Mucosa of gallbladder (tissue), 1 donor: Measurements from ENCODE around the gene SLCO4C1. TPM values are rescaled to one million over a fixed set of nuclear protein-coding genes. Genes with fewer than 3 reads are reported as not detected.
A peak's percentile ranks its signal among the peaks of the same experiment; 100 is the strongest.
"Not testable (repeated sequence)": the region's sequence is repeated elsewhere in the genome, so short reads cannot be mapped to it uniquely, and the experiment has no call there.

Experiments
- DNase-seq: peaks from one replicate; pipeline ENCODE4 v3.0.0-alpha.2; 2020; ENCODE audit warnings: low spot score
- total RNA-seq: library from RNA; stranded (reverse); gene quantifications from one replicate; pipeline ENCODE4 v1.2.1, GENCODE V29; 2021
- donor health status: DM: no; HTN: no; CAD: no.

SLCO4C1 gene
- total RNA-seq: 8.1 TPM

DNA sequence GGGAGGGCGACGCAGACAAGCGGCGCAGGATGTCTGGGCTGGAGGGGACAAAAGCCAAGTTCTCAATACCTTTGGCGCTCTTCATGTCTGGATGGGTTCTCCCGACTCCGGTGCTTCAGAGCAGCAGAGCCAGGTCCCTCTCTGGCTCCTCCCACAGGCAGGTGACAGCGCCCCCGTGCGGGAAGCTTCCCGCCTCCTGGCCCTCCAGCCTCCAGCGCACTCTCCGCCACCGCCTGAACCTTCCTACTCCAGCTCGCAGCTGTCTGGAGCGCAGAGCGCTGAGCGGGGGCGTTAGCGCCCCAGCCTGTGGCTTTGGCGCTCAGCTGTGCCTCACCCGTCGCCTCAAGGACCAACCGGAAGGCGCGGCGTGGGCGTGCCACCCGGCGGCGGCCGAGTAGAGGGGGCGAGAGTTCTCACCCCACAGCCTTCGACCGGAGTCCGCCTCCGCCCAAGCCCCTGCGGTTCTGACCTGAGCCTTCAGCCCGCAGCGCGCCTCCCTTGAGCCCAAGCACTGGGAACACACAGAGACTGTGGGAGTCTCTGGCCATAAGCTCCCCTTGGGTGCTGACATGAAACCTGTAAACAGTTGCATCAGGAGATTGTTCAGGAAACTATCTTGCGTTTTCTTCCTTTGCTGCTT, at the start of gene SLCO4C1:
TSS of gene SLCO4C1 (minus strand) at position 107 of the 640 bp plus-strand sequence. CDS start at position 85, 22 bp downstream.
- DNase-seq: peak; percentile 86

GRCh38 chr5:102341681-102342288, 45.7 kb upstream of the SLCO4C1 start:
- DNase-seq: no peak

DNA sequence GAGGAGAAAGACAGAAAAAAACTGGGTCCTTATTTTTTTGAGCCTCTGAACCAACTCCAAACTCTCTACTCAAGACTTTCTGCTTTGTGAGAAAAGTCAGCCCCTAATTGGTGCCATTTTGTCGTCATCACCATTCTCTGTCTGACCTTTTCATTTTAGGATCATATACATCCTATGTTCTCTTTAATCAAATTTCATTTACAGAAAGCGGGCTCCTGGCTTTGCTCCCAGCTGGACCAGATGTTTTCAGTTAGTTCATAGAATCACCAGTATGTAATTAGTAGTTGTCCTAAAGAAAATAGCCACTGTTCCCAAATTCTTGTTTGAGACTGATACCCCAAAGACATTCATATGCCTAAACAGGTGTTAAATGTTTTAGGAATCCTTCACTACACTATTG, 28.6 kb upstream of the SLCO4C1 start:
- no peak for DNase-seq

DNA sequence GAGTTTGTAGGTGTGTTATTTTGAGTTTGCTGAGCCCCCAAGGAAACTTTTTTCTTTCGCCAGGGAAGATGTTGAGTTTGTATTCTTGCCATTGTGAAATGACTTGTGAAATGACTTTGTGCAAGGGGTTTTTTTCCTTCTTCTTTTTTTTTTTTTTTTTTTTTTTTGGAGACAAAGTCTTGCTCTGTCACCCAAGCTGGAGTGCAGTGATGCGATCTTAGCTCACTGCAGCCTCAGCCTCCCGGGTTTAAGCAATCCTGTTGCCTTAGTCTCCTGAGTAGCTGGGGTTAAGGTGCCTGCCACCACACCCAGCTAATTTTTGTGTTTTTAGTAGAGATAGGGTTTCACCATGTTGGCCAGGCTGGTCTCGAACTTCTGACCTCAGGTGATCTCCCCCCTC, 22.7 kb upstream of the SLCO4C1 start:
- not testable (repeated sequence) for DNase-seq

DNA sequence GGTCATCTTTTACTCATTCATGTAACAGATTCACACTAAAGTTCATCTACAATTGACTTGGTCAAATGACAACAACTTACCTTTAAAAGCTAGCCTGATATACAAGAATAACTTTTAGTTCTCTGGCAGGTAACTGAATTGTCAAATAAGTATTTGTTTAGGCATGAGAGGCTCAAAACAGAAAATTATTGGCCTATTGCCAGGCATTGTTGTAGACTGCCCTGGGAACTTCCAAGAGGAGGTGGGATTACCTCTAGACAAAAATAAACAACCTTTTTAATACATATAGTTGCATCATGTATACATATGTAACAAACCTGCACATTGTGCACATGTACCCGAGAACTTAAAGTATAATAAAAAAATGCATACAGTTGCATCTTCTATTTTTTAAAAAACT, 18.2 kb upstream of the SLCO4C1 start:
- DNase-seq: no peak

DNA sequence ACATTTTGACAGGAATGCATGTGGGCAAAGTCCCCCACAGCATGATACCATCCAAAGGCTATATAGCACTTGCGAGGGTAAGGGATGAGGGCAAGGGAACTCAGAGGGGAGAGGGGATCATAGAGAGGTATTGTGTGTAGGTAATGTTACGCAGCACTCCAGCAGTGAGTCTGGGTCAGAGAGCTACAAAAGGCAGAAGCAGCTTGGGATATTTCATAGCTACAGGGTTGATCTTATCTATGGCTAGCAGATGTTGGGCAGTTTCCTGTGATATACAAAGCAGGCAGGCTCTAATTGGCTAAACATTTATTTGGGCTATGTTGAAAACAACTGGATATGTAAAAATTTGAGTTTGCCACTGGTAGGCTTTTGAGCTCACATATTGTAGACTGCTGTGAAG, 17.8 kb upstream of the SLCO4C1 start:
- no peak for DNase-seq

DNA sequence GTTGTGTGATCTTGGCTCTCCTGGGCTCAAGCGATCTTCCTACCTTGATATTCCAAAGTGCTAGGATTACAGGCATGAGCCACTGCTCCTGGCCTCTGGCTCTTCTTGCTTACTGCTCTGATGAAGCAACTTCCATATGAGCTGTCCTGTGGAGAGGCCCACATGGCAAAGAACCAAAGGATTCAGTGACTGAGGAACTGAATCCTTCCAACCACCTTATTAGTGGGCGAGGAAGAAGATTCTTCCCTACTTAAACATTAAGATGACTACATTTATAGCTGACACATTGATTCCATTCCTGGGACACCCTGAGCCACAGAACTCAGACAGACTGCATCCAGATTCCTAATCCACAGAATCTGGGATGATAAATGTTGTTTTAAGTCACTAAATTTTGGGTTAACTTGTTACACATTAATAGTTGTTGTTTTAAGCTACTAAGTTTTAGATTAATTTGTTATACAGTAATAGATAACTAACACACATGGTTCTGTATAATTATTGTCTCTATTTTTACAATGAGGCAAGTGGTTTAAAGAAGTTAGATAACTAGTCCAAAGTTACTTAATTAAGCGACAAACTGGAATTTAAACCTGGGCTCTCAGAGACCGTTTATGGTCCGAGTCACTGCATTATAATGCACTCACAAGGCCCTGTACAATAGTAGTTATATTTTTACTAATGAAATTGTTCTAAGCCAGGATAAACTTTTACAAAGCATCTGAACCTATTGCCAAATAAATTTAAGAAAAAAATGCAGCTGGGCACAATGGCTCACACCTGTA, 16.7 kb upstream of the SLCO4C1 start:
- DNase-seq: no peak

DNA sequence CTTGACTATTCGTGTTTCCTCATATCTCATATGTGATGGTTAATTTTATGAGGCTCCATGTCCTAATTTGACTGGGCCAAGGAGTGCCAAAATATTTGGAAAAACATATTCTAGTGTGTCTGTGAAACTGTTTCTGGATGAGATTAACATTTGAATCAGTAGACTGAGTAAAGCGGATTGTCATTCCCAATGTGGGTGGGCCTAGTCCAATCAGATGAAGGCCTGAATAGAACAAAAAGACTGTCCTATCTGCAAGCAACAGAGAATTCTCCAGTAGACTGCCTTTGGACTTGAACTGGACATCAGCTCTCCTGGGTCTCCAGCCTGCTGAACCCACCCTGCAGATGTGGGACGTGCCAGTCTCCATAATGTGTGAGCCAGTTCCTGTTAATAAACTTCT, 13.5 kb upstream of the SLCO4C1 start:
- no peak for DNase-seq

GRCh38 chr5:102307232-102307631, 11.1 kb upstream of the SLCO4C1 start:
- no peak for DNase-seq

DNA sequence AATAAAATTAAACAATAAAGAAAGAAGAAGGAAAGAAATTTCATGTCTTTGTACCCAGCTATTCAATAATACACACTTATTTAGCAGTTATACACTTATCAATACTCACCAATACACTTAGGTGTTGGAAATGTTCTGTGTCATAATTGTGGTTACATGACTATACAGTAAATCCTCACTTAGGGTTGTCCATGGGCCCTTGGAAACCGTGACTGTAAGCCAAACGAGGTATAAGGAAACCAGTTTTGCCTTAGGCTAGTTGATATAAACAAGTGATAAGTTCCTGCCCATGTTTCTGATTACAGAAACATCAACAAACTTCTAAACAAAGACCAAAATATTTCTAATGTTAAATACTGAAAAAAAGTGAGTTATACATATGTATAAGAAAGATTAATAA, 10.0 kb upstream of the SLCO4C1 start:
- no peak for DNase-seq

DNA sequence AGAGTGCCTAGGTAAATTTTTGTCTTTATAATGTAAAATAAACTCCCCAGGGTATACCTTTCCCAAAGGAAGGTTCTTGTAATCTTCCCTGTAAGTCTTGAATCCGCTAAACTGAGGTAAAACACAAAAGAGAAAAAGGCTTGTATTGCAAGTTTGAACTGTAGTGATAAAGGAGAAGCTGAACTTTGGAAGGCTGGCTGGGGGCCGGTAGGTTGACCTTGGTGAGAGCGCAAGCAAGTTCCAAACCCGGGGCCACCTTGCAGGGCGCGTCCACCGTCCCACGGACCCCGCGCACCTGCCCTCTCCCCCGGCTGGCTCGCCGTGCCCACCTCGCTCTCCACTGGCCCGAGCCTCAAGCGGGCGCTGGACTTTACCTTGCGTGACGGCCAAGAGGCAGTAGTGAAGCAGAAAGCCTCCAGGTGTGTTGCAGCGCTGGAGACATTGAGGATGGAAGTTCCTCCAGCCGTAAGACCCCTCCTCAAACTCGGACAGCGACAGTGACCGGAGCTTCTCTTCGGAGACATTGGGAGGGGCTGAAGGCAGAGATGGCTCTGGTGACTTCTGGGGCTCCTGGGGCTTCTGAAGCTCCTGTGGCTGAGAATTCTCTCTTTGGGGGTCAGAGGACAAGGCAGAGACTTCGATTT, 428 bp downstream of the SLCO4C1 start:
- no peak for DNase-seq

GRCh38 chr5:102294886-102295395, 1.1 kb downstream of the SLCO4C1 start:
- no peak for DNase-seq

- DNase-seq: no peak
These were observed 6.1 kb downstream of the SLCO4C1 start for GRCh38 chr5:102290004-102290403.

- no peak for DNase-seq
These were observed 6.7 kb downstream of the SLCO4C1 start for GRCh38 chr5:102289251-102289899.

DNA sequence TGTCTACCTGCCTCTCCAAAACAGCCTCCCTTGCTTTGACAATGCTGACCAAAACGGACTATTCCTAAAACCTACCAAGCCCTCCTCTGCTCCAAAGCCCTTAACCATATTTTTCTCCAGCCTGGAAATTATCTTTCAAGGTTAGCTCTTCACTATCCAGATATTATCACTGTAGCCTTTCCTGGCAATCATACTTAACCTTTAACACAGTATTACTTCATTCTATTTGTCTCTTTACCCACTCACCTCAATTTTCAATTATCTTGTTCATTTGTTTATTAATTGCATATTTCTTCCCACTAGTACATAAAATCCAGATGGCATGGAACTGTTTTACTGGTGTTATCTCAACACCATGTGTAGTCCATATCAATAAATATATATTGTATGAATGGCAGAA, 7.5 kb downstream of the SLCO4C1 start:
- DNase-seq: no peak

GRCh38 chr5:102286476-102286875, 9.6 kb downstream of the SLCO4C1 start:
- no peak for DNase-seq

DNA sequence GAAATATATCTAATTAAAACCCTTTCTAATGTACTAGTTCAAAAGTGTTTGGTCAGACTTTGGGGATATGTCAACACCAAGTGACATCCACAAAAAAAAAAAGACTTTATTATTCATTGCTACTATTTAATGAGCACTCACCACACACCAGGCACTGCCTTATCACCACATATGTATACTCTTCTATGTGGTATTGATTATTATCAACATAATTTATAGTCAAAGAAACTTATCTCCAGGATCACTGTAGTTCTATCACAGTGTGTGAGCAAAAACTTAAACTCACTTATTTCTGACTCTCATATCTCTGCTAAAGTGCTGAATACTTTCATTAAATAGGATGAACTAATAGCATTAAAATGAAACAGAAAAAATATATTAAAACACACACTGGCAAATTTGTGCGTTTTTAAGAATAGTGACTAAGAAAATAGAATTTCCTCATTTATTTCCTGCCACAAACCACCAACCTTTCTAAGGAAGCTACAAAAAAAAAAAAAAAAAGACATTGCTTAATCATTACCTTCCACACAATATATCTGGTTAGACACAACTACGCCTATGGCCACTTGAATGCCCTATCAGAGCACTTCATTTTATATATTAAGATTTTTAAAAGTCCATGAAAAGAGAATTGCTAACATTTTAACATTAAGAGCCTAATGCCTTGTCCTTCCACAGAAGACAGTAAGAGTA, 12.8 kb downstream of the SLCO4C1 start:
- no peak for DNase-seq

- DNase-seq: no peak
These were observed 16.4 kb downstream of the SLCO4C1 start for GRCh38 chr5:102279711-102280110.

- DNase-seq: no peak
These were observed 17.9 kb downstream of the SLCO4C1 start for GRCh38 chr5:102278231-102278630.

GRCh38 chr5:102277144-102277543, 18.9 kb downstream of the SLCO4C1 start:
- DNase-seq: no peak

GRCh38 chr5:102271759-102272158, 24.3 kb downstream of the SLCO4C1 start:
- no peak for DNase-seq
